Nephron progenitor cell (in vitro differentiated cells): Measurements from ENCODE around the gene RP9.

ENCODE experiments used
- DNase-seq: peaks from one replicate; pipeline ENCODE4 v3.0.0; 2021
- H3K27ac Mint-ChIP-seq: 2 replicates; pipeline ENCODE4 v1.8.0; 2021; ENCODE audit warnings: mild to moderate bottlenecking, moderate library complexity, mixed read lengths
- H3K27me3 Mint-ChIP-seq: 2 replicates; pipeline ENCODE4 v1.8.0; 2021; ENCODE audit warnings: mild to moderate bottlenecking, low read depth, mixed read lengths; ENCODE audit not compliant: poor library complexity
- H3K36me3 Mint-ChIP-seq: 2 replicates; pipeline ENCODE4 v1.8.0; 2021; ENCODE audit warnings: low read depth, mixed read lengths
- H3K4me1 Mint-ChIP-seq: 2 replicates; pipeline ENCODE4 v1.8.0; 2021; ENCODE audit warnings: mixed read lengths
- H3K4me3 Mint-ChIP-seq: 2 replicates; pipeline ENCODE4 v1.8.0; 2021; ENCODE audit warnings: mild to moderate bottlenecking, moderate library complexity, mixed read lengths
- H3K9me3 Mint-ChIP-seq: 2 replicates; pipeline ENCODE4 v1.8.0; 2021; ENCODE audit warnings: mild to moderate bottlenecking, moderate library complexity, mixed read lengths
- CTCF ChIP-seq: fragments of 200-600 bp; sonication (generic); IDR thresholded peaks from 2 replicates; pipeline ENCODE4 v1.5.0; 2021; ENCODE audit warnings: antibody characterized with exemption

The RP9 gene

GRCh38 chr7:33075818-33076518 is 33.2 kb downstream of the RP9 start:
- no peak for DNase-seq
- H3K4me3 Mint-ChIP-seq = no peak overlapping the region
- H3K9me3 Mint-ChIP-seq = peaks cover 14% of the 10 kb centered on the region
- no peaks in the 10 kb centered on the region for H3K36me3 Mint-ChIP-seq
- H3K4me1 Mint-ChIP-seq = no peaks in the 10 kb centered on the region
- no peak overlapping the region for H3K27ac Mint-ChIP-seq
- TF ChIP-seq CTCF = no peak
- peaks cover 10% of the 10 kb centered on the region for H3K27me3 Mint-ChIP-seq

- no peak overlapping the region for H3K4me3 Mint-ChIP-seq
- no peaks in the 10 kb centered on the region for H3K36me3 Mint-ChIP-seq
- no peak for DNase-seq
- peaks cover 40% of the 10 kb centered on the region for H3K9me3 Mint-ChIP-seq
- peaks cover 9% of the 10 kb centered on the region for H3K27me3 Mint-ChIP-seq
- TF ChIP-seq CTCF = no peak
- H3K27ac Mint-ChIP-seq = no peak overlapping the region
- no peaks in the 10 kb centered on the region for H3K4me1 Mint-ChIP-seq
Observed at GRCh38 chr7:33073243-33073642, 36.0 kb downstream of the RP9 start.

GRCh38 chr7:33072471-33072870 is 36.7 kb downstream of the RP9 start:
- Mint-ChIP-seq H3K27ac (no peak overlapping the region), H3K27me3 (peaks cover 6% of the 10 kb centered on the region)
- TF ChIP-seq CTCF = no peak

GRCh38 chr7:33070831-33071230 is 38.4 kb downstream of the RP9 start:
- H3K4me3 Mint-ChIP-seq = no peak overlapping the region
- peaks cover 57% of the 10 kb centered on the region for H3K9me3 Mint-ChIP-seq
- no peaks in the 10 kb centered on the region for H3K4me1 Mint-ChIP-seq
- no peak for TF ChIP-seq CTCF
- no peak overlapping the region for H3K27ac Mint-ChIP-seq
- DNase-seq = no peak
- H3K36me3 Mint-ChIP-seq = peaks cover 8% of the 10 kb centered on the region
- peaks cover 3% of the 10 kb centered on the region for H3K27me3 Mint-ChIP-seq

More at GRCh38 chr7:33072471-33072870, 36.7 kb downstream of the RP9 start:
- Mint-ChIP-seq H3K36me3 (no peaks in the 10 kb centered on the region), H3K4me3 (no peak overlapping the region), H3K4me1 (no peaks in the 10 kb centered on the region), H3K9me3 (peaks cover 45% of the 10 kb centered on the region)
- no peak for DNase-seq

GRCh38 chr7:33070277-33070676 is 38.9 kb downstream of the RP9 start:
- no peak for TF ChIP-seq CTCF
- peaks cover 13% of the 10 kb centered on the region for H3K36me3 Mint-ChIP-seq
- no peaks in the 10 kb centered on the region for H3K4me1 Mint-ChIP-seq
- no peak overlapping the region for H3K27ac Mint-ChIP-seq
- peaks cover 63% of the 10 kb centered on the region for H3K9me3 Mint-ChIP-seq
- peaks cover 3% of the 10 kb centered on the region for H3K27me3 Mint-ChIP-seq
- no peak overlapping the region for H3K4me3 Mint-ChIP-seq
- no peak for DNase-seq

- H3K4me1 Mint-ChIP-seq = peaks cover 10% of the 10 kb centered on the region
- no peak for TF ChIP-seq CTCF
- H3K27ac Mint-ChIP-seq = no peak overlapping the region
- peaks cover 83% of the 10 kb centered on the region for H3K9me3 Mint-ChIP-seq
- H3K4me3 Mint-ChIP-seq = no peak overlapping the region
- H3K27me3 Mint-ChIP-seq = peaks cover 7% of the 10 kb centered on the region
- DNase-seq = no peak
- peaks cover 30% of the 10 kb centered on the region for H3K36me3 Mint-ChIP-seq
Observed at GRCh38 chr7:33067921-33068320, 41.3 kb downstream of the RP9 start.
